Erythroblast (primary cell): ENCODE results near the gene GLTP.

ENCODE experiments used
- GATA1 ChIP-seq: IDR thresholded peaks from 2 replicates; pipeline ENCODE4 v1.6.1; 2011; ENCODE audit warnings: low read depth, mild to moderate bottlenecking, control low read depth, low read length, moderate library complexity
- POLR2A ChIP-seq: IDR thresholded peaks from 2 replicates; pipeline ENCODE4 v1.6.1; 2011; ENCODE audit warnings: mild to moderate bottlenecking, low read length

GRCh38 chr12:109804820-109805761 lies 75.2 kb downstream of the GLTP start:
- TF ChIP-seq POLR2A (no peak), GATA1 (no peak)
